Panc1 (cell line): ENCODE data around the gene MRPL21. TPM values are rescaled to one million over a fixed set of nuclear protein-coding genes. Genes with fewer than 3 reads are reported as not detected.

Experiments used
- ATAC-seq: fragments of 200-7000 bp; cut with Tn5 transposase; 2 replicates; pipeline ENCODE4 v1.9.1; 2020; ENCODE audit warnings: mild to moderate bottlenecking, moderate library complexity
- BruUV-seq: library from RNA; stranded (reverse); fragments of 400-500 nt; replicated peaks from 2 replicates; lab custom pipeline; 2021; lab: Mats Ljungman, UMichigan
- CTCF ChIA-PET: fragments of 300-600 bp; sonication (Branson Sonifier 250); formaldehyde crosslinking; loops from one replicate; lab custom pipeline; 2022; ENCODE audit warnings: antibody characterized with exemption; lab: Charles Lee
- POLR2A ChIA-PET: fragments of 300-600 bp; sonication (Branson Sonifier 250); formaldehyde crosslinking; loops from one replicate; lab custom pipeline; 2022; ENCODE audit warnings: antibody characterized with exemption; lab: Charles Lee
- DNase-seq: peaks from one replicate; pipeline ENCODE4 v3.0.0-alpha.2; 2010; ENCODE audit warnings: low read depth, low spot score
- H3K27ac ChIP-seq: 2 replicates; pipeline ENCODE4 v1.5.1; 2011; ENCODE audit warnings: mild to moderate bottlenecking, low read length, inconsistent platforms
- H3K27me3 ChIP-seq: fragments of 200-500 bp; sonication (Bioruptor generic); 2 replicates; pipeline ENCODE4 v1.6.0; 2014; ENCODE audit warnings: low read length, inconsistent platforms; ENCODE audit not compliant: control insufficient read depth, insufficient read depth
- H3K36me3 ChIP-seq: fragments of 200-500 bp; sonication (Bioruptor generic); 2 replicates; pipeline ENCODE4 v1.5.1; 2014; ENCODE audit warnings: inconsistent platforms, mild to moderate bottlenecking, low read length, moderate library complexity; ENCODE audit not compliant: control insufficient read depth, insufficient read depth
- H3K4me1 ChIP-seq: 2 replicates; pipeline ENCODE4 v1.5.1; 2011; ENCODE audit warnings: inconsistent platforms, mild to moderate bottlenecking, low read length, moderate library complexity; ENCODE audit not compliant: control insufficient read depth, insufficient read depth
- H3K4me3 ChIP-seq, 2 experiments: 2 replicates each; pipeline ENCODE4 v1.5.1; 2011 to 2012; ENCODE audit warnings: low read depth in 2 of 2, low read length in 2 of 2, mild to moderate bottlenecking in 2 of 2, inconsistent platforms in 1 of 2, moderate library complexity in 1 of 2
- H3K9me3 ChIP-seq: fragments of 200-500 bp; sonication (Bioruptor generic); 2 replicates; pipeline ENCODE4 v1.5.1; 2014; ENCODE audit warnings: low read depth, mild to moderate bottlenecking, inconsistent platforms, low read length, moderate library complexity; ENCODE audit not compliant: control insufficient read depth, insufficient read depth
- POLR2AphosphoS5 ChIP-seq: IDR thresholded peaks from 2 replicates; pipeline ENCODE4 v1.6.1; 2012; ENCODE audit warnings: mild to moderate bottlenecking, low read depth, low read length, moderate library complexity
- SIN3A ChIP-seq: IDR thresholded peaks from 2 replicates; pipeline ENCODE4 v1.6.1; 2012; ENCODE audit warnings: low read depth, mild to moderate bottlenecking, low read length, moderate library complexity, borderline replicate concordance; ENCODE audit not compliant: insufficient read depth
- TCF7L2 ChIP-seq: IDR thresholded peaks from 2 replicates; pipeline ENCODE4 v1.6.1; 2011; ENCODE audit warnings: mild to moderate bottlenecking, low read depth, low read length, inconsistent platforms
- in situ Hi-C: cut with HindIII; loops from 2 replicates; pipeline ENCODE4 v1.10.0; 2016; ENCODE audit warnings: low sequenced_read_pairs, low pct_unique_long_range_greater_than_20kb
- intact Hi-C: fragments of 100-400 bp; cut with micrococcal nuclease; formaldehyde crosslinking; loops from one replicate; pipeline ENCODE4 v1.10.0; 2022; ENCODE audit not compliant: unreplicated experiment
- total RNA-seq: library from RNA; stranded (reverse); gene quantifications from one replicate; pipeline ENCODE4 v1.2.1, GENCODE V29; 2021; ENCODE audit not compliant: unreplicated experiment
- TF ChIP-seq, protein P1 (sequence below), 2 experiments: IDR thresholded peaks; 2 replicates each; pipeline ENCODE4 v1.6.1; 2011 to 2012; ENCODE audit warnings: low read depth in 2 of 2, control low read depth in 1 of 2, low read length in 1 of 2, mild to moderate bottlenecking in 1 of 2, moderate library complexity in 1 of 2; ENCODE audit not compliant: insufficient read depth in 1 of 2
- TF ChIP-seq, protein P2 (sequence below): fragments of 450-650 bp; IDR thresholded peaks from 2 replicates; pipeline ENCODE4 v1.5.1; 2017; ENCODE audit warnings: mild to moderate bottlenecking

MRPL21 gene
- total RNA-seq, 1 experiment from 2014 or later = 94.9 TPM

DNA sequence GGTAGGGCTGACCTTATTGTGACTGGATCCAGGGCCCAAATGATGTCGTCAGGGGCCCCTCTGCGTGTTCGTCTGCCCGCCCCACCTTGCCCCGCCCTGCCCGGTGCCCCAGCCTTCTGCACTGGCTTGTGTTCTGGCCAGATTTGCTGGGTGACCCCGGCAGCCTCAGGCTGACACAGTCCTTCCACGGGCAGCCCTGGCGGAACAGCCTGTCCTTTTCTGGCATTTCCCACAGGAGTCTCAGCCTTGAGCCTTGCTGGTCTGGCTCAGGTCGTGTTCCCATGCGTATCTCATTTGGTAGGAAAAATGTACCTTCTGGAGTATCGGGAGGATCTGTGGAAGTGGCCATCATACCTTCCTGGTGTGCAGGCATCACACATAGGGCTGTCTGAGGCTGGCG is 31.0 kb upstream of the MRPL21 start:
- Histone ChIP-seq H3K36me3 (peaks cover 3% of the 10 kb centered on the region; the same call in 1 of the 2 replicates), H3K4me1 (no peaks in the 10 kb centered on the region), H3K27me3 (no peaks in the 10 kb centered on the region), H3K9me3 (no peaks in the 10 kb centered on the region), H3K27ac (no peak overlapping the region), H3K4me3 (no peak overlapping the region)
- in situ Hi-C loops = no loop called here
- no TSS peak for BruUV-seq
- TF ChIP-seq TCF7L2 (no peak), SIN3A (no peak), POLR2AphosphoS5 (no peak)
- TF ChIP-seq, protein P1, sequence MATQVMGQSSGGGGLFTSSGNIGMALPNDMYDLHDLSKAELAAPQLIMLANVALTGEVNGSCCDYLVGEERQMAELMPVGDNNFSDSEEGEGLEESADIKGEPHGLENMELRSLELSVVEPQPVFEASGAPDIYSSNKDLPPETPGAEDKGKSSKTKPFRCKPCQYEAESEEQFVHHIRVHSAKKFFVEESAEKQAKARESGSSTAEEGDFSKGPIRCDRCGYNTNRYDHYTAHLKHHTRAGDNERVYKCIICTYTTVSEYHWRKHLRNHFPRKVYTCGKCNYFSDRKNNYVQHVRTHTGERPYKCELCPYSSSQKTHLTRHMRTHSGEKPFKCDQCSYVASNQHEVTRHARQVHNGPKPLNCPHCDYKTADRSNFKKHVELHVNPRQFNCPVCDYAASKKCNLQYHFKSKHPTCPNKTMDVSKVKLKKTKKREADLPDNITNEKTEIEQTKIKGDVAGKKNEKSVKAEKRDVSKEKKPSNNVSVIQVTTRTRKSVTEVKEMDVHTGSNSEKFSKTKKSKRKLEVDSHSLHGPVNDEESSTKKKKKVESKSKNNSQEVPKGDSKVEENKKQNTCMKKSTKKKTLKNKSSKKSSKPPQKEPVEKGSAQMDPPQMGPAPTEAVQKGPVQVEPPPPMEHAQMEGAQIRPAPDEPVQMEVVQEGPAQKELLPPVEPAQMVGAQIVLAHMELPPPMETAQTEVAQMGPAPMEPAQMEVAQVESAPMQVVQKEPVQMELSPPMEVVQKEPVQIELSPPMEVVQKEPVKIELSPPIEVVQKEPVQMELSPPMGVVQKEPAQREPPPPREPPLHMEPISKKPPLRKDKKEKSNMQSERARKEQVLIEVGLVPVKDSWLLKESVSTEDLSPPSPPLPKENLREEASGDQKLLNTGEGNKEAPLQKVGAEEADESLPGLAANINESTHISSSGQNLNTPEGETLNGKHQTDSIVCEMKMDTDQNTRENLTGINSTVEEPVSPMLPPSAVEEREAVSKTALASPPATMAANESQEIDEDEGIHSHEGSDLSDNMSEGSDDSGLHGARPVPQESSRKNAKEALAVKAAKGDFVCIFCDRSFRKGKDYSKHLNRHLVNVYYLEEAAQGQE (IDR thresholded peaks at IDR 0.05; ENCODE audit: insufficient read depth in 1 of 2, low read depth in 2 of 2, low read length in 1 of 2) = no peak
- TF ChIP-seq, protein P2, sequence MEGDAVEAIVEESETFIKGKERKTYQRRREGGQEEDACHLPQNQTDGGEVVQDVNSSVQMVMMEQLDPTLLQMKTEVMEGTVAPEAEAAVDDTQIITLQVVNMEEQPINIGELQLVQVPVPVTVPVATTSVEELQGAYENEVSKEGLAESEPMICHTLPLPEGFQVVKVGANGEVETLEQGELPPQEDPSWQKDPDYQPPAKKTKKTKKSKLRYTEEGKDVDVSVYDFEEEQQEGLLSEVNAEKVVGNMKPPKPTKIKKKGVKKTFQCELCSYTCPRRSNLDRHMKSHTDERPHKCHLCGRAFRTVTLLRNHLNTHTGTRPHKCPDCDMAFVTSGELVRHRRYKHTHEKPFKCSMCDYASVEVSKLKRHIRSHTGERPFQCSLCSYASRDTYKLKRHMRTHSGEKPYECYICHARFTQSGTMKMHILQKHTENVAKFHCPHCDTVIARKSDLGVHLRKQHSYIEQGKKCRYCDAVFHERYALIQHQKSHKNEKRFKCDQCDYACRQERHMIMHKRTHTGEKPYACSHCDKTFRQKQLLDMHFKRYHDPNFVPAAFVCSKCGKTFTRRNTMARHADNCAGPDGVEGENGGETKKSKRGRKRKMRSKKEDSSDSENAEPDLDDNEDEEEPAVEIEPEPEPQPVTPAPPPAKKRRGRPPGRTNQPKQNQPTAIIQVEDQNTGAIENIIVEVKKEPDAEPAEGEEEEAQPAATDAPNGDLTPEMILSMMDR = no peak
- intact Hi-C loops = no loop called here
- DNase-seq (no peak), ATAC-seq (no peak)
- ChIA-PET CTCF (no interaction called here), POLR2A (no interaction called here)

- TF ChIP-seq, protein P2 = no peak
- no peak for TF ChIP-seq TCF7L2
- TF ChIP-seq, protein P1 (IDR thresholded peaks at IDR 0.05; ENCODE audit: insufficient read depth in 1 of 2, low read depth in 2 of 2, low read length in 1 of 2) = no peak
- no peak for TF ChIP-seq POLR2AphosphoS5
- TF ChIP-seq SIN3A = no peak
- DNase-seq = no peak
- intact Hi-C loops (no loop called here), in situ Hi-C loops (no loop called here)
- BruUV-seq = no TSS peak
- ChIA-PET POLR2A (no interaction called here), CTCF (no interaction called here)
- H3K27ac ChIP-seq = no peak overlapping the region
- no peak overlapping the region for H3K4me3 ChIP-seq
- no peaks in the 10 kb centered on the region for H3K9me3 ChIP-seq
- H3K36me3 ChIP-seq = peaks cover 3% of the 10 kb centered on the region; the same call in 1 of the 2 replicates
- no peak for ATAC-seq
- H3K27me3 ChIP-seq = no peaks in the 10 kb centered on the region
- H3K4me1 ChIP-seq = no peaks in the 10 kb centered on the region
These were observed 30.7 kb upstream of the MRPL21 start for GRCh38 chr11:68934321-68934645.
